GM23338 (cell line): ENCODE results near the gene CGB1. TPM values are rescaled to one million over a fixed set of nuclear protein-coding genes. Genes with fewer than 3 reads are reported as not detected.

Experiments
- ATAC-seq: fragments of 200-7000 bp; cut with Tn5 transposase; 3 replicates; pipeline ENCODE4 v1.9.1; 2020
- DNase-seq: peaks from one replicate; pipeline ENCODE4 v3.0.0-alpha.2; 2015; ENCODE audit warnings: low spot score
- H2AFZ ChIP-seq: fragments of 200-600 bp; sonication (generic); 2 replicates; pipeline ENCODE4 v1.8.0; 2016; ENCODE audit warnings: antibody characterized with exemption, mild to moderate bottlenecking, moderate library complexity
- H3F3A ChIP-seq: fragments of 200-600 bp; sonication (generic); replicated peaks from 2 replicates; pipeline ENCODE4 v1.8.0; 2017; ENCODE audit warnings: antibody characterized with exemption, mixed run types, low read depth
- H3K27ac ChIP-seq: fragments of 200-600 bp; sonication (generic); 2 replicates; pipeline ENCODE4 v1.6.1; 2016; ENCODE audit warnings: low read depth
- H3K27me3 ChIP-seq: fragments of 200-600 bp; sonication (generic); 2 replicates; pipeline ENCODE4 v1.8.0; 2016; ENCODE audit warnings: mild to moderate bottlenecking, mixed run types, moderate library complexity; ENCODE audit not compliant: insufficient read depth
- H3K36me3 ChIP-seq: fragments of 200-600 bp; sonication (generic); 2 replicates; pipeline ENCODE4 v1.8.0; 2016; ENCODE audit warnings: mild to moderate bottlenecking; ENCODE audit not compliant: insufficient read depth
- H3K4me1 ChIP-seq: fragments of 200-600 bp; sonication (generic); 2 replicates; pipeline ENCODE4 v1.8.0; 2016; ENCODE audit warnings: mild to moderate bottlenecking, moderate library complexity; ENCODE audit not compliant: insufficient read depth
- H3K4me2 ChIP-seq: fragments of 200-600 bp; sonication (generic); 2 replicates; pipeline ENCODE4 v1.7.1; 2017; ENCODE audit warnings: mixed run types
- H3K4me3 ChIP-seq: fragments of 200-600 bp; sonication (generic); 2 replicates; pipeline ENCODE4 v1.6.1; 2016; ENCODE audit warnings: mixed run types
- H3K79me2 ChIP-seq: fragments of 200-600 bp; sonication (generic); replicated peaks from 2 replicates; pipeline ENCODE4 v1.8.0; 2017; ENCODE audit warnings: mild to moderate bottlenecking; ENCODE audit not compliant: insufficient read depth
- H3K9me2 ChIP-seq: fragments of 200-600 bp; sonication (generic); 2 replicates; pipeline ENCODE4 v1.8.0; 2017; ENCODE audit not compliant: insufficient read depth
- H4K20me1 ChIP-seq: fragments of 200-600 bp; sonication (generic); replicated peaks from 2 replicates; pipeline ENCODE4 v1.8.0; 2017; ENCODE audit warnings: mild to moderate bottlenecking; ENCODE audit not compliant: insufficient read depth
- H3K27ac Mint-ChIP-seq: 2 replicates; pipeline ENCODE4 v1.8.0; 2020; ENCODE audit warnings: inconsistent platforms, mild to moderate bottlenecking, moderate library complexity, mixed read lengths
- H3K27me3 Mint-ChIP-seq: 3 replicates; pipeline ENCODE4 v1.8.0; 2022; ENCODE audit warnings: low read depth, mild to moderate bottlenecking, moderate library complexity, mixed read lengths, inconsistent platforms; ENCODE audit not compliant: insufficient read depth, poor library complexity
- H3K36me3 Mint-ChIP-seq: 3 replicates; pipeline ENCODE4 v1.8.0; 2021; ENCODE audit warnings: low read depth, mild to moderate bottlenecking, inconsistent platforms, moderate library complexity, mixed read lengths
- H3K4me1 Mint-ChIP-seq: 3 replicates; pipeline ENCODE4 v1.8.0; 2020; ENCODE audit warnings: mild to moderate bottlenecking, inconsistent platforms, mixed read lengths
- H3K4me3 Mint-ChIP-seq: 3 replicates; pipeline ENCODE4 v1.8.0; 2021; ENCODE audit warnings: moderate library complexity, mild to moderate bottlenecking, inconsistent platforms, mixed read lengths
- H3K9me3 Mint-ChIP-seq: 3 replicates; pipeline ENCODE4 v1.8.0; 2020; ENCODE audit warnings: moderate library complexity, mild to moderate bottlenecking, inconsistent platforms, mixed read lengths
- EZH2 ChIP-seq: fragments of 200-600 bp; sonication (generic); IDR thresholded peaks from one replicate; pipeline ENCODE4 v1.8.0; 2017; ENCODE audit warnings: antibody characterized with exemption, mild to moderate bottlenecking, low read depth; ENCODE audit not compliant: unreplicated experiment
- EZH2phosphoT487 ChIP-seq: fragments of 200-600 bp; sonication (generic); IDR thresholded peaks from one replicate; pipeline ENCODE4 v1.8.1; 2018; ENCODE audit warnings: antibody characterized with exemption; ENCODE audit not compliant: unreplicated experiment
- JUNB ChIP-seq: IDR thresholded peaks from one replicate; pipeline ENCODE4 v1.6.1; 2016; ENCODE audit warnings: antibody characterized with exemption; ENCODE audit not compliant: unreplicated experiment
- NANOG ChIP-seq: IDR thresholded peaks from 2 replicates; pipeline ENCODE4 v1.6.1; 2016; ENCODE audit warnings: antibody characterized with exemption, borderline replicate concordance
- POLR2AphosphoS5 ChIP-seq: IDR thresholded peaks from 2 replicates; pipeline ENCODE4 v1.6.1; 2016; ENCODE audit warnings: antibody characterized with exemption, low read depth
- REST ChIP-seq: IDR thresholded peaks from one replicate; pipeline ENCODE4 v1.6.1; 2018; ENCODE audit warnings: antibody characterized with exemption; ENCODE audit not compliant: unreplicated experiment
- STAT1 ChIP-seq: IDR thresholded peaks from one replicate; pipeline ENCODE4 v1.6.1; 2016; ENCODE audit warnings: antibody characterized with exemption; ENCODE audit not compliant: unreplicated experiment
- ZNF331 ChIP-seq: fragments of 250-450 bp; sonication (Bioruptor Pico); IDR thresholded peaks from 2 replicates; pipeline ENCODE4 v1.5.0; 2020; ENCODE audit warnings: low read depth, mild to moderate bottlenecking, moderate library complexity
- ZNF462 ChIP-seq: fragments of 250-450 bp; sonication (Bioruptor Pico); IDR thresholded peaks from 2 replicates; pipeline ENCODE4 v1.5.0; 2020; ENCODE audit warnings: mild to moderate bottlenecking, moderate library complexity
- polyA plus RNA-seq: library from polyadenylated mRNA; unstranded; fragments of >200 nt; fragmentation: Nextera tagmentation; extraction: Ambion mirVana; gene quantifications from 2 replicates; pipeline ENCODE4 v1.2.1, GENCODE V29; 2016
- total RNA-seq: library from RNA; depleted of rRNA; stranded (reverse); fragments of >200 nt; shearing (Covaris generic); gene quantifications from 2 replicates; pipeline ENCODE4 v1.2.3, GENCODE V29; 2014

The CGB1 gene
- total and polyA plus RNA-seq, 2 experiments from 2014 or later = 0.52 TPM; not detected in 1

GRCh38 chr19:49022116-49022515 lies 14.6 kb downstream of the CGB1 start (continued):
- no peak for TF ChIP-seq ZNF331 (CRISPR knock-in tag)
- no peak for TF ChIP-seq NANOG
- TF ChIP-seq EZH2 = no peak

- Histone ChIP-seq H3K36me3 (no peaks in the 10 kb centered on the region), H3K79me2 (no peaks in the 10 kb centered on the region), H4K20me1 (no peaks in the 10 kb centered on the region), H3F3A (0 out of 2 replicates have a peak, but pooled peaks cover 3% of the 10 kb centered on the region), H3K4me3 (no peak overlapping the region), H3K4me1 (peaks cover 19% of the 10 kb centered on the region; the same call in 1 of the 2 replicates), H3K4me2 (peak overlapping the region; percentile 14; the same call in 1 of the 2 replicates), H3K27ac (no peak overlapping the region), H3K9me2 (no peaks in the 10 kb centered on the region), H2AFZ (peak overlapping the region; percentile 74; the same call in 1 of the 2 replicates), H3K27me3 (peaks cover 35% of the 10 kb centered on the region)
- H3K27ac Mint-ChIP-seq = no peak overlapping the region
- H3K4me3 Mint-ChIP-seq = no peak overlapping the region; the same call in 2 of the 3 replicates
- ATAC-seq = peak; percentile 2; the same call in 1 of the 3 replicates
- H3K36me3 Mint-ChIP-seq = no peaks in the 10 kb centered on the region
- H3K27me3 Mint-ChIP-seq = peaks cover 26% of the 10 kb centered on the region
- TF ChIP-seq JUNB (no peak), ZNF331 (CRISPR knock-in tag) (no peak), ZNF462 (CRISPR knock-in tag) (no peak), STAT1 (no peak), POLR2AphosphoS5 (no peak), REST (no peak), EZH2phosphoT487 (no peak)
- H3K9me3 Mint-ChIP-seq = peaks cover 3% of the 10 kb centered on the region; the same call in 1 of the 3 replicates
- peaks cover 22% of the 10 kb centered on the region for H3K4me1 Mint-ChIP-seq
- DNase-seq = no peak
Observed at GRCh38 chr19:49020931-49021895, 15.5 kb downstream of the CGB1 start.
